Mucosa of rectum (tissue), 2 donors: ENCODE results near the gene CFAP92.

Experiments used
- H3K27ac ChIP-seq, 2 donors: one replicate each; pipeline ENCODE4 v1.7.0; 2013; ENCODE audit warnings: inconsistent platforms in 2 of 2, low read depth in 2 of 2, low read length in 2 of 2
- H3K27me3 ChIP-seq, 2 donors: one replicate each; pipeline ENCODE4 v1.7.0; 2013; ENCODE audit warnings: low read length in 2 of 2; ENCODE audit not compliant: control insufficient read depth in 2 of 2, insufficient read depth in 2 of 2
- H3K36me3 ChIP-seq, 2 donors: one replicate each; pipeline ENCODE4 v1.7.0; 2013; ENCODE audit warnings: low read length in 2 of 2; ENCODE audit not compliant: control insufficient read depth in 2 of 2, insufficient read depth in 2 of 2
- H3K4me1 ChIP-seq, 2 donors: one replicate each; pipeline ENCODE4 v1.7.0; 2013; ENCODE audit warnings: low read length in 2 of 2, mild to moderate bottlenecking in 1 of 2; ENCODE audit not compliant: control insufficient read depth in 2 of 2, insufficient read depth in 2 of 2
- H3K4me3 ChIP-seq, 2 donors: one replicate each; pipeline ENCODE4 v1.7.0; 2013; ENCODE audit warnings: low read length in 2 of 2
- H3K9ac ChIP-seq, 2 donors: one replicate each; pipeline ENCODE4 v1.7.0; 2013; ENCODE audit warnings: low read length in 2 of 2, low read depth in 1 of 2, mild to moderate bottlenecking in 1 of 2
- H3K9me3 ChIP-seq, 2 donors: one replicate each; pipeline ENCODE4 v1.7.0; 2013; ENCODE audit warnings: low read length in 2 of 2; ENCODE audit not compliant: control insufficient read depth in 2 of 2
- donor health status: healthy.
- donor health status: Normal muscosa, but diverticular disease.

CFAP92 gene

DNA sequence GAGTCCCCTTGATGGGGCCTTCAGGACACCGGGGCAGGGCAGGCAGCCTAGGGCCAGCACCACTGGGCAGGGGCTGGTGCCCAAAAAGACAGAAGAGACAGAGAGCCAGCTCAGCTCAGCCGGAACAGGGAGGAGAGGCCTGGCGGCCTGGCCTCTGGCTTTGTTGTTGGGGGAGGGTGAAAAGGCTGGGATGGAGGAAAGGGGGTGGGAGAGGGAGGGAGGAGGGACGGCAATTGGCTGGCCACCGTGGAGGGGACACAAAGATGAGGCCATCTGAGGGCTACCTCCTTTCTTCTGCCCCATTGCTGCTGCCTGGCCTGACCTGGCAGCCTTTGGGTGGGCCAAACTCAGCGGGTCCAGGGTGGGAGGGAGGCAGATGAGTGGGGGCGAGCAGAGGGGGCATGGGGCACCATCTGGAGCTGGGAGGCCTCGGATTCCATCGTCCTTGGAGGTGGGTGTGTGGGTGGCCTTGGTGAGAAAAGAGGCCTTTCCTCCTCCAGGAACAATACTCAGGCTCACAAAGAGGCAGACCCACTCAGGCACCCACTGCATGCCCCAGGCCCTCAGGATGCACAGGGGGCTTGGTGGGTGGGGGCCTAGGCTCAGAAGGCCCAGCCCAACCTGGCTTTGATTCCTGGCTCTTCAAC lies 16.6 kb upstream of the CFAP92 start:
- no peaks in the 10 kb centered on the region for H3K36me3 ChIP-seq
- no peak overlapping the region for H3K4me3 ChIP-seq
- no peaks in the 10 kb centered on the region for H3K9me3 ChIP-seq
- H3K4me1 ChIP-seq: peaks cover 1 to 2% of the 10 kb centered on the region in 2 donors
- H3K9ac ChIP-seq: no peak overlapping the region
- H3K27me3 ChIP-seq: no peaks in the 10 kb centered on the region
- H3K27ac ChIP-seq: no peak overlapping the region

DNA sequence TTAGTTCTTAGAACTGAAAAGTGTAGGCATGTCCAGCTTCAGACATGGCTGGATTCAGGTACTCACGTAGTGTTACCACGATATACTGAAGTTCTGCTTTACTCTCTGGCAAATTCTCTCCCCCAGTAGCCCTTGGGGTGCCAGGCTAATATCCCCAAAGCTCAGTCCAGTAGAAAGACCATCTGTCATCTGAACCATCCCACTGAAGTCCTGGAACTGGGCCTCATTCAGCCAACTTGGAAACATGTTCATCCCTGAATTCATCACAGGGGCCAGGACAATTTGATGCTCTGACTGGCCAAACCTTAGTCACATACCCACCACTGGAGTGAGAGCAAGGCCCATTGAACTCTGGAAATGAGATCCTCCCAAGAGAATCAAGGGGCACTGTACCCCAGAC lies 15.4 kb upstream of the CFAP92 start:
- Histone ChIP-seq H3K9me3 (no peaks in the 10 kb centered on the region), H3K4me3 (no peak overlapping the region), H3K4me1 (peaks cover 10 to 13% of the 10 kb centered on the region in 2 donors), H3K36me3 (no peaks in the 10 kb centered on the region), H3K27ac (no peak overlapping the region), H3K27me3 (no peaks in the 10 kb centered on the region), H3K9ac (no peak overlapping the region)

DNA sequence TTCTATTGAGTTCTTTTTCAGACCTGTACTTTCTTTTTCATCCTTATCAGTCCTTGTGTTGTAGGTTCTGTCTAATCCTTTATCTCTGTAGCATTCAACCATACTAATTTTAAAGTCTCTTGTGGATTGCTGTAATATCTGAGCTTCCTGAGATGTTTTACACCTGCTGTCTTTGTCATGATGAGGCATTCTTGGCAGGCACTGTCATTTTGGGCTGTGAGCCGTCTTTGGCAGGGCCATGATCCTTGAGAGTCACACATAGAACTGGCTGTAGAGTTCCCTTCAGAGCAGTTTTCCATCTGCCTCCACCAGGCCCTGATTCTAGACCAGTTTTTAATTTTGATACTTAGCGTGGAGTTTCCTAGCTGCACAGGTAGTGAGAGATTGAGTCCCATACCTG lies 13.9 kb upstream of the CFAP92 start:
- peaks cover 18 to 21% of the 10 kb centered on the region in 2 donors for H3K4me1 ChIP-seq
- H3K9me3 ChIP-seq: no peaks in the 10 kb centered on the region
- H3K4me3 ChIP-seq: no peak overlapping the region
- H3K27ac ChIP-seq: no peak overlapping the region
- peaks cover 3% of the 10 kb centered on the region in 2 donors for H3K27me3 ChIP-seq
- no peaks in the 10 kb centered on the region for H3K36me3 ChIP-seq
- no peak overlapping the region for H3K9ac ChIP-seq

DNA sequence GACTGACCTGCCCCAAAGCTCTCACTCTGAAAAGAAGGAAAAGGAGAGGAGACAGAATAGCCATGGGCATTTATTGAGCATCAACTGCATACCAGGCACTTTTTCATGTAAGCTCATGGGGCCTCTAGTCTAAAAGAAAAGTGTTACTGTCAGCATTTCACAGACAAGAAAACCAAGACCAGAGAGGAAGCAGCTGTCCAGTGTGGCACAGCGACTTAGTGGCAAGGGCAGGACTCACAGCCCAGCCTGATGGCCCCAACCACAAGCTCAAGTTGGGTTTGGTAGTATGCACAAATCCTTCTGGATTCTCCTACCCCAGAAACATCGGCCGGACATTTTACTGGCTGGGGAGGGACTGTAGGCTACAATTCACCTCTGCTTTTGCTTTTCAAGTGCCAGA lies 13.0 kb upstream of the CFAP92 start:
- Histone ChIP-seq H3K4me1 (peaks cover 20 to 21% of the 10 kb centered on the region in 2 donors), H3K27ac (no peak overlapping the region), H3K4me3 (no peak overlapping the region), H3K27me3 (peaks cover 9 to 10% of the 10 kb centered on the region in 2 donors), H3K9ac (no peak overlapping the region), H3K9me3 (no peaks in the 10 kb centered on the region), H3K36me3 (no peaks in the 10 kb centered on the region)

DNA sequence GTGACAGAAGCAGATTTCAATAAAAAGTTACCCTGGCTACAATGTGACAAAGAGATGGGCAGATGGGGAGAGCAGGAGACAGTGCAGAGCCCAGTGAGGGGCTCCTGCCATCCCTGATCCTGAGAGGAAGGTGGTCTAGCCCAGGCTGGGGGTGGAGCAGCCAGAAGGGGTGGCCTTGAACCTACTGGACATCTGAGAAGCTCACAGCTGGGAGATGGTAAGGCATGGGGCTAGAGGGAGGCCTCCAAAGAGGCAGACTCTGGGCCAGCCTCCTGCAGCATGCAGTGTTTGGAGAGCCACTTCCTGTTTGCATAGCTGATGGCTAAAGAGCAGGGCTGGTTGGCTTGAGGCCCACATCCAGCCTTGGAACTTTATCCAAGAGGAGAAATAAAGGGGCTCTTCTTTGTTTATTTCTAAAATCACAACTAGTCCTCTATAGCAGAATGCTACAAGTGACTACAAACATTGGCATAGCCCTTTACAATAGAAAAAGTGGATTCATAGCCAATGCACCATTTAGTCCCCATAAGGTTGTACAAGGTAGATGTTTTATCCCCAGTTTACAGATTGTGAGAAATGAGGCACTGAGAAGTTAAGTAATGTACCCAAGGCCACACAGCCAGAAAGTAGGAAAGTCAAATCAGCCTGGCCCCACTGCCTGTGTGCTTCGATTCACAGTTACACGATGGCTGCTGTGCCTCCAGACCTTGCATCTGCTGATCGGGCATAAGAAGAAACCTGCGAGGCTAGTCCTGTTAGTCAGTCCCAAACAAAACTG lies 11.8 kb upstream of the CFAP92 start:
- H3K9me3 ChIP-seq: no peaks in the 10 kb centered on the region
- no peak overlapping the region for H3K4me3 ChIP-seq
- H3K4me1 ChIP-seq: peaks cover 21 to 25% of the 10 kb centered on the region in 2 donors
- H3K36me3 ChIP-seq: no peaks in the 10 kb centered on the region
- no peak overlapping the region for H3K9ac ChIP-seq
- peaks cover 12 to 16% of the 10 kb centered on the region in 2 donors for H3K27me3 ChIP-seq
- peak overlapping the region; percentile 29 to 59 for H3K27ac ChIP-seq

DNA sequence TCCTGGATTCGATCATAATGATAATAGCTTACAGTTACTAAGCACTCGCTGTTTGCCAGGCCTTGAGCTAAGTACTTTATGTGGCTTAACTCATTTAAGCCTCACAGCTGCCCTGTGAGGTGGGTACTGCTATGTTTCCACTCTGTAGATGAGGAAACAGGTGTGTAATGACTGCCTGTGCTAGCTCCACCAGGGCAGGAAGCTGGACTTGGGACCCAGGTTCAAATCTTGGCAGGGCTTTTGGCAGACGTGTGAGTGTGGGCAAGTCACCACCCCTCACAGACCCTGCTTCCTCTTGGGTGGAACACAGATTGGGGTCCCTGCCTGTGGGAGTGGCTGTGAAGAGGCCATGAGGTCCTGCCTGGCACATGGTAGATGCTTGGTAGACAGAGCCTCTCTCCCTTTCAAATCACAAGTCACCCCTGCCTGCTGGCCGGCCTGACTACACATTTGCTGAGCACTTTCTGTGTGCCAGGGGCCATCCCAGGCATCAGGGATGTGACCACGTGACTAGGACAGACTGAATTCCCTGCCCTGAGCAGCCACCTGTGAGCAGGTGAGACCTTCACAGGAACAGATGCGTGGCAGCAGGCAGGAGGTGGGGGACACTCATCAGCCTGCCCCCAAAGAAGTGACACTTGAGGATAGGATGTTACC lies 10.9 kb upstream of the CFAP92 start:
- Histone ChIP-seq H3K4me1 (peaks cover 21 to 25% of the 10 kb centered on the region in 2 donors), H3K9ac (peak overlapping the region in 1 of 2 donors; percentile 18), H3K27ac (peak overlapping the region; percentile 46 to 59), H3K36me3 (no peaks in the 10 kb centered on the region), H3K27me3 (peaks cover 16 to 21% of the 10 kb centered on the region in 2 donors), H3K9me3 (no peaks in the 10 kb centered on the region), H3K4me3 (no peak overlapping the region)

DNA sequence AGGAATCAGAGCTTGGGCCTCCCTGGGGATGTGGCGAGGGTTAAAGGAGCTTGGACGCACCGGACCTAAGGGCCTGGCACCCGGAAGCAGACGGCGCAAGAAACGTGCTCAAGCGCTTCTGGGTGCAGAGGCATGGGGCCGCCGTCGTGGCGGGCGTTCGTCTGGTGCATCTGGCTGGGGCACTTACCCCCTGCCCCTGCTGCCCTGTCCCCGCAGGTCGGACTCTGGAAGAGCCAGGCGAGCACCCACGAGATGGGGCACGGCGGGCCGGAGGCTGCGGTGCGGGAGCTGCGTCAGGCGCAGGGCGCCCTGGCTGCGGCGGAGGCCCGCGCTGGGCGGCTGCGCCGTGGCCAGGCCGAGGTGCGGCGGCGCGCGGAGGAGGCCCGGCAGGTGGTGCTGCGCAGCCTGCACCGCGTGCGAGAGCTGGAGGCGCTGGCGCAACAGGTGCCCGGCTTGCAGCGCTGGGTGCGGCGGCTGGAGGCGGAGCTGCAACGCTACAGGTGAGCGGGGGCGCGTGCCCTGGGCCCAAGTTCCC lies 9.8 kb upstream of the CFAP92 start:
- Histone ChIP-seq H3K4me3 (peak overlapping the region; percentile 41 to 46), H3K9ac (peak overlapping the region in 1 of 2 donors; percentile 33), H3K4me1 (peaks cover 21 to 25% of the 10 kb centered on the region in 2 donors), H3K9me3 (no peaks in the 10 kb centered on the region), H3K27me3 (peaks cover 18 to 21% of the 10 kb centered on the region in 2 donors), H3K36me3 (no peaks in the 10 kb centered on the region), H3K27ac (no peak overlapping the region)

DNA sequence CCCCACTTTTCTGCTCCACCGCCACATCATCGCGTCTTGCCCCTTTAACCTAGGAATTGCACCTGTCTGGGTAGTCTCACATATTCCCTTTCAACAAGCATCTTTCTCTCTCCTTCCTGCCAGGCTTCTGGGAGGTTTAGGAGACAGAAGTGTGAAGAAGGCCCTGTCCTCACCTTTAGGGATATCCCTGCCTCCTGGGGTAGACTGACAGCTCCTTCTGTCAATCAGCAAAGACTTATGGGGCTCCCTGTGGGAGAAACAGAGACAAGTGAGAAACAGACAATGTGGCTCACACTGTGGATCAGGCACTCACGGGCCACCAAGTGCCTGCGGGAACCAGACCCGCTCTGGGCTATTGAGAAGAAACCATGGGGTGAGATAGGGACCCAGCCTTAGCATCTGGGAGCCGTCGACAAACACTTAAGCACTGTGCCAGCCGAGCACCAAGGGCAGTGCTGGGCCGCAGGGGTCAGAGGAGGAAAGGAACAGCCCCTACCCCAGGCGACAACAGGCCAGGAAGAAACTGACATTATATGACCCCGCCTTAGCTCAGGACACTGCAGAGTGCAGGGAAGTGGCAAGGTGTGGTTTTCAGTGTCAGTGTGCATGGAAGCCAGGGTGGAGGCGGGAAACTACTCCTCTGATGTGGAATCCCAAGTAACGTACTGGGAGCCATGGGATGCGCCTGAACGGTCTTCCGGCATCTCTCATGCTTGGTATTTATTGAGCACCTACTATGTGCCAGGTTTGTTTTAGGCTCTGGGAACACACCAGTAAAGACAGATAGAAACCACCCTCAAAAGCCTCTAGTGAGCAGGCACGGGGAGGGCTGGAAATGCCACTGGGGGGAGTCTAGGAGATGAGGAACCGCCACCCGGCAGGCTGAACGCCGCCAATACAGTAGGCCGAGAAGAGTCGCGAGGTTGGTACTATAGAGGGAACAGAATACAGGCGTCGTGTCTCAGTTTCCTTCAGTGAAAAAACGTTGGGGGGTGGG lies 9.0 kb upstream of the CFAP92 start:
- Histone ChIP-seq H3K4me1 (peaks cover 21 to 25% of the 10 kb centered on the region in 2 donors), H3K9me3 (no peaks in the 10 kb centered on the region), H3K27me3 (peaks cover 21 to 22% of the 10 kb centered on the region in 2 donors), H3K27ac (no peak overlapping the region), H3K9ac (peak overlapping the region in 1 of 2 donors; percentile 33), H3K4me3 (peak overlapping the region; percentile 58 to 65), H3K36me3 (no peaks in the 10 kb centered on the region)

DNA sequence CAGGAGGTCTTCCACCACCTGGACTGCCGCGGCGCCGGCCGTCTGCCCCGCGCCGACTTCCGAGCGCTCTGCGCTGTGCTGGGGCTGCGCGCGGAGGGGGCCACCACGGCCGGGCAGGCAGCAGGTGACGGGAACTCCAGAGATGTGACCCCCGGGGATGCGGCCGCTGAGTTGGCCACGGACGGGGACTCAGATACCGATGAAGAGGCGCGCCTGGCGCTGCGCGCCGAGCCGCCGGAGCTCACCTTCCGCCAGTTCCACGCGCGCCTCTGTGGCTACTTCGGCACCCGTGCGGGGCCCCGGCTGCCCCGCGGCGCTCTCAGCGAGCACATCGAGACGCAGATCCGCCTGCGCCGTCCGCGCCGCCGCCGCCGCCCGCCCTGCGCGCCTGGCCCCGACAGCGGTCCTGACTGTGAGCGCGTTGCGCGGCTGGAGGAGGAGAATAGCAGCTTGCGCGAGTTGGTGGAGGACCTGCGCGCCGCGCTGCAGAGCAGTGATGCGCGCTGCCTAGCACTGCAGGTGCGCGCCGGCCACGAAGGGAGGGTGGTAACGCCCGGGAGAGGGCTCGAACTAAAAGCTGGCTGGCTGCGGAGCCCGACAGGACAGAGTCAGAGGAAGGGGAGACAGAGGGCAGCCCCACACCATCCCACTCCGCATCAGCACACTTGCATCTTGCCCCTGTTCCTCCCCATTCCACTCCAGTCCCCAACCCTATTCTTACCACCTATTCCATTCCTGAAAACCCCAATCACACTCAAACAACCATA lies 8.1 kb upstream of the CFAP92 start:
- Histone ChIP-seq H3K9me3 (no peaks in the 10 kb centered on the region), H3K36me3 (no peaks in the 10 kb centered on the region), H3K27me3 (peaks cover 21 to 22% of the 10 kb centered on the region in 2 donors), H3K27ac (peak overlapping the region in 1 of 2 donors; percentile 67), H3K4me3 (peak overlapping the region; percentile 58 to 65), H3K9ac (peak overlapping the region in 1 of 2 donors; percentile 42), H3K4me1 (peaks cover 21 to 25% of the 10 kb centered on the region in 2 donors)
